NCI-H2107 treated with DMSO at 0.1 percent for 48 hours (cell line): ENCODE data around the gene SCNN1G.

Experiments used
- DNase-seq: peaks from one replicate; lab custom pipeline; 2025; ENCODE audit not compliant: unreplicated experiment; lab: John Stamatoyannopoulos, UW

The SCNN1G gene

DNA sequence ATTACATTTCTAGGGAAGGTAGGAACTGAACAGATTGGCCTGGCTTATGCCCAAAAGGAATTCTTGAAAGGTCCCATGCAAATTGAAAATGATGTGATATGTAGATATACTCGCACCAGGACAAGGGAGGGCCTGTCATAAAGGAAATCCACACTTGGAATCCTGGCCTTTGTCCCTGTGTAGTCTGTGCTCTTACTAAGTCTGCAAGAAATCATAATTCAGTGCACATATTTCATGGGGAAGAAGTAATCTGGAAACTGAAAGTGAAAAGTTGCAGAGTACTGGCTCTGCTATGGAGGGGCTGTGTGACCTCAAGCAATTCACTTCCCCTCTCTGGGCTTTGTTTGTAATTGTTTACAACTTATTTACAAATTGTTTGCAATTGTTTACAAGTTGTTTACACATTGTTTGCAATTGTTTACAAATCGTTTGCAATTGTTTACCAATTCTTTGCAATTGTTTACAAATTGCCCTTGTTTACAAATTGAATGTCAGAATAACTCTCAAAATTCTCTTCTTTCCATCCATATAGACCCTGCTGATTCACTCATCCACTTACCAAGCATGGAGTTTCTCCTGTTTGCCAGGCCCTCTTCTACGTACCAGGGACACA, 12.9 kb downstream of the SCNN1G start:
- no peak for DNase-seq

DNA sequence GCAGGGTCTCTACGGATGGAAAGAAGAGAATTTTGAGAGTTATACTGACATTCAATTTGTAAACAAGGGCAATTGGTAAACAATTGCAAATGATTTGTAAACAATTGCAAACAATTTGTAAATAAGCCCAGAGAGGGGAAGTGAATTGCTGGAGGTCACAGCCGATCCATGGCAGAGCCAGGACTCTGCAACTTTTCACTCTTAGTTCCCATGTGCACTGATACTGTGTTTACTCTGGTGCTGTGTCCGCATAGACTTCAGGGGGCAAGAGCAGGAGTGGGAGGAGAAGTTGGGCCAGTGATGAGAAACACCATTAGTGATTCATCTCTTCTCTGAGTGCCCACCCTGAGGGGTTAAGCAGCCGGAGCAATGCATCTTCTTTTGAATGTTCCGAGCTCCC, 14.0 kb downstream of the SCNN1G start:
- DNase-seq = no peak

DNA sequence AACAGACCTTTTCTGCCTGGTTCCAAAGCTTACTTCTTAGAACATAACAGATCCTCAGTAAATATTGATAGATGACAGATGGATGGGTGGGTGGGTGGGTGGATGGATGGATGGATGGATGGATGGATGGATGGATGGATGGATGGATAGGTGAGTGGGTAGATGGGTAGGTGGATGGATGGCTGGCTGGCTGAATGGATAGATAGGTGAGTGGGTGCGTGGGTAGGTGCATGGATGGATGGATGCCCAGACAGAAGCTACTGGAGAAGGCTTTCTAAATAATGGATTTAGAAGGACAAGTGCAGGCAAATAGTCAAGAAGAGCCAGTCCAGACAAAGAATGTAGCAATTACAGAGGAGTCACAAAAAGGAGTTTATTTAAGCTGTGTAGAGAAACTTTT, 19.6 kb downstream of the SCNN1G start:
- DNase-seq = no peak

DNA sequence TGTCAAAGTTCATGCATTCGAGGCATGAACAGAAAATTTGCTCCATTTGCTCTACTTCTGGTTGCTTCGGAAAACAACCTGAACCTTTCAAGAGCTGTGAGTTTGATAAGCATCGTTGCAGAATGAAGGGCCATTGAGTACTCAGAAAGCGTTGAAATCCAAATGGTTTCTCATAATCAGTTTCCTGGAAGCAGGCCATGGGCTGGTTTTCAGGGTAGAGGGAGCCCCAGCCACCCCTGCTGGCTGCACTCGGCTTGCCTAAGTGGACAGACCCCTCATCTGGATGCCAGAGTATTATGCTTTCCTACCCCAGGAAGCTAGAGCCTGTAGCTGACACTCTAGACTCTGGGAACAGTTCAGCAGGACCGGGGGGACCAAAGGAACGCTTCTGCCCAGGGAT, 24.4 kb downstream of the SCNN1G start:
- DNase-seq = peak; percentile 92

DNA sequence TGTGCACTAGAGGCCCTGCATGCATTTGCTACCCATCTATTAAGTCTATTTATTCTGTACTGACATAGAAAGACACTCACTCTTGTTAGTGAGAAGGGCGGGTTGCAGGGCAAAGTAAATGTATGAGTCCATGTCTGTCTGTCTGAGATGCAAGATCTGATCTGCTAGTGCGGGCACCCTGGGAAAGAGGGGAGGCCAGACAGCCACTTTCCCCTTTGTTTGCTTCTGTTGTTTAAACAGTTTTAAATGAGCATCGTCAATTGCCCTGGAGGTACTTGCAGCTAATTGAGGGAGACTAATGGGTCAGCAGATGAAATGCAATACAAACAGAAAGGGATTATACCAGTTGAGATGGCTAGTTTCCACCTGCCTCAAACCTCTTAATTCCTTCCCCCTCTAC, 24.9 kb downstream of the SCNN1G start:
- DNase-seq = peak; percentile 96

DNA sequence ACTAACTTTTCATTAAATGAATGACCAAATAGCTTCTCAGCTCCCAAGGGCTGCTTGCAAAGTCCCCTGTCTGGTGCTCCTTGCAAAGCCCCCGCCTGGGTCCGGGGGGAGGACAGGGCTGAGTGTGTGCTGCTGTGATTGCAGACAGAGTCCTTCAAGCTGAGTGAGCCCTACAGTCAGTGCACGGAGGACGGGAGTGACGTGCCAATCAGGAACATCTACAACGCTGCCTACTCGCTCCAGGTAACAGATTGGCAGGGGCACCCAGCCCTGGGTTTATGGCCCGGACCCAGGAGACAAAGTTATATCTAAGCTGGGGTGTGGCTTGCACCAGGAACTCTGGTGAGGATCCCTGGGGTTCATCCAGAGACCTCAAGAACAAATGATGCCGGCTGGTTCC, 27.1 kb downstream of the SCNN1G start:
- no peak for DNase-seq

DNA sequence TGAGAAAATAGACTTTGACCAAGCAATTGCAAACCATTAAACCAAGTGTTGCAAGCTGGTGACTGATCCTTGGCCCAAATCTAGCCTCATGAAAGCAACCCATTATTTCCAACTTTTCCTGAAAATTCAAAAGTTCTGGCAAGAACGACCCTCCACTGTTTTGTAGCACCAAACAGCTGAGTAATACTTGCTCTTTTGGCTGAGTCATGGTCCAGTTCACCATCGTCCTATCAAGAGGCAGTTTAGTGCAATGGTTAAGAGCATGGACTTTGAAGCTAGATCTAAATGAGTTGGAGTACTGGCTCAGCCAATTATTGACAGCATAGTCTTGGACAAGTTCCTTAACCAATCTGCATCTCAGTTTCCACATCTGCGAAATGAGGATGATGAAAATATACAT, 31.3 kb downstream of the SCNN1G start:
- DNase-seq = no peak

DNA sequence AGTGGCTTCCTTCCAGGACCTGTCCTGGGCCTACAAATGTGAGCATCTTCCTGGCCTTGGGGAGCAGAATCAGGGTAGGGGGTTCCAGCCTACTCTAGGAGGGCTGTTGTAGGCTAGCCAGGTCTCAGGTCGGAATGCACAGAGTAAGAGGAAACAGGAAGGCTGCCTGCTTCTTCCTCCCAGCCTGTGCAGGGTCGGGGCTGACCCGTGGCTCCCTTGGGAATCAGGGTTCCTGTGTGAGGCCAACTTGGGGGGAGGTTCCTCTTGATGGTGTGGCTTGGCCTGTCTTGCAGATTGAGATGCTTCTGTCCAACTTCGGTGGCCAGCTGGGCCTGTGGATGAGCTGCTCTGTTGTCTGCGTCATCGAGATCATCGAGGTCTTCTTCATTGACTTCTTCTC, 32.3 kb downstream of the SCNN1G start:
- DNase-seq = no peak

DNA sequence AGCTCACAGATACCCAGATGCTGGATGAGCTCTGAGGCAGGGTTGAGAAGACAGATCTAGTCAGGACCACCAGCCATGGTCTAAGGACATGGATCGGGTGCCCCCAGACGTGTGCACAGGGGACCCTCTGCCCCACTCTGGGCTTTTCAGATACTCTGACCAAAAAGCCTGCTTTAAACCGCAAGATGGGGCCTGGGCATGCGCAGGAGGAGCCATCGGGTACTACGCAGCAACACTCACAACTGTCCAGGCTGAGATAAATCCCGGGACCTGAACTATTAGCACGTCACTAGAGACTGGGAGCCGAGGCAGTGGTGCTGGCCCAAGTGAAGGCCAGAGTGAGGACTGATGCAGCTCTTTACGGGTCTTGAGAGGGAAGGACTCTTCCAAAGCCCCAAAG, 32.9 kb downstream of the SCNN1G start:
- DNase-seq = no peak

DNA sequence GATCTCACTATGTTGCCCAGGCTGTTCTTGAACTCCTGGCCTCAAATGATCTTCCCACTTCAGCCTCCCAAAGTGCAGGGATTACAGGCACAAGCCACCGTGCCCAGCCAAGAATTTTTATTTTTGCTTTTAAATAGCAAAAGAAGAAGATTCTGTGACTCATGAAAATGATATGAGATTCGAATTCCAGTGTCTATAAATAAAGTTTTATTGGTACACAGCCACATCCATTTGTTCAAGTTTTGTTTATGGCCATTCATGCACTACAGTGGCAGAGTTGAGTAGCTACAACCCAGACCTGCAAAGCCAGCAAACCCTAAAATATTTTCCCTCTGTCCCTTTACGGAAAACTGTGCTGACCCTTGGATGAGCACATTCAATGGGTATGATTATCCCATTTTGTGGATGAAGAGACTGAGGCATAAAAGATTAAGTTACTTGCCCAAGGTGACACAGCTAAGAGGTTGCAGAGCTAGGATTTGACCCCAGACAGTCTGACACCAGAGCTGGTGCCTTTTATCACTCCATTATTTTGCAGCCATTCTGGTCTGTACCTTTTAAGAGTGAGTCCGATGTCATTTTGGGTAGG, 34.2 kb downstream of the SCNN1G start:
- DNase-seq = no peak

DNA sequence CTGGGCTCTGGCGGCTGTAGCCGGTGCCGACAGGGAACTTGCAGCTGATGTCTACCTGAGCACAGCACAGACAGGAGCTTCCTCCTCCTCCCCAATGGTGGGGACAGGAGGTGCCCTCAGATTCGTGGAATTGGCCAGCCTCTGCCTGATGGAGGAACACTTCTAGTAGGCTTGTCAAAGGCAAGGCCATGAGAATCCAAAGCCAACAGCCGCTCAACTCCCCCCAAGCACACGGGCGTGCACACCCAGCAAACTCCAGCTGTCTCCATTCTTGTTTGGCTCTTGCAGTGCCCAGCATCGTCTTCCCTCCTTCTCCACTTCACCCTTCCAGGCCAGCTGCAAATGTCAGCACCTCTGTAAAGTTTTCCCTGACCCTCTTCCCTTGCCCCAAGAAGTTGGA, 35.1 kb downstream of the SCNN1G start:
- no peak for DNase-seq

DNA sequence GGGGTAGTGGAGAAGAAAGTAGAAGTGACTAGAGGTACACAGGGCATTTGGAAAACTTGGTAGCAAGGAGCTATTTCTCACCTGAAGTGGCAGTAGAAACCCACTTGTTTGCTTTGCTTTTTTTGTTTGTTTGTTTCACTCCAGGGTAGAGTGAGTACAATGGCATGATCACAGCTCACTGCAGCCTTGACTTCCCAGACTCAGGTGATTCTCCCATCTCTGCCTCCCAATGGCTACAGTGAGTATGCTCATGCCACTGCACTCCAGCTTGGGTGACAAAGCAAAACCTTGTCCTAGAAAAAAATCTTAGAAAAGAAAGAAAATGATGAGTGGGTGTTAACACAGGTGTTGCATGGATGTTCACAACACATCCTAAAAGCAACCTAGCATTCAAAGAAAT, 40.4 kb downstream of the SCNN1G start:
- DNase-seq = no peak

DNA sequence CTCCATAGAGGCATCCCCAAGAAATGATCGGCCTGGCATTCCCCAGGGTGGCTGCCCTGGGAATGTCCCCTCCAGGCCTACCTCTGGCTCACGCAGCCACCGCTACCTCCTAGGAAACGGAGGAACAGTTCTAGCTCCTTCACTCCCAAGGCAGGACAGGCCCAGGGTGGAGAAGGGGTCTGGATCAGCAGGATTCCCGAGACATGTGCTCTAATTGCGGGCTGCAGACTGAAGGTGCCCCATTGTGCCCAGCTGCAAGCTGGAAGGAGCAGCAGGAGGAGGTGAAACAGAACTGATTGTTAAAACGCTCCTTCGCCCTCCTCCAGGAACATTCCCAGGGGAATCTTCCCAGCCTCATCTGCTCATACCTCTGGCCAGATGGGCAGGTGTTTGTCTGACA, 40.8 kb downstream of the SCNN1G start:
- no peak for DNase-seq

DNA sequence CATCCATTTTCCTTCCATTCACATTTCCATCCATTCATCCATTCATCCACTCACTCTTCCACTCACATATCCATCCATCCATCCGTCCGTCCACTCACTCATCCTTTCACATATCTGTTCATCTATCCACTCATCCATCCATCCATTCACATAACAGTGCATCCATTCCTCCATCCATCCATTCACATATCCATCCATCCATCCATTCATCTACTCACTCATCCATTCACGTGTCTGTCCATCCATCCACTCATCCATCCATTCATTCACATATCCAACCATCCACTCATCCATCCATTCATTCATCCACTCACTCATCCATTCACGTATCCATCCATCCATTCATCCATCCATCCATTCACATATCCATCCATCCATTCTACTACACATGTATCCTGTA, 42.6 kb downstream of the SCNN1G start:
- DNase-seq = no peak

DNA sequence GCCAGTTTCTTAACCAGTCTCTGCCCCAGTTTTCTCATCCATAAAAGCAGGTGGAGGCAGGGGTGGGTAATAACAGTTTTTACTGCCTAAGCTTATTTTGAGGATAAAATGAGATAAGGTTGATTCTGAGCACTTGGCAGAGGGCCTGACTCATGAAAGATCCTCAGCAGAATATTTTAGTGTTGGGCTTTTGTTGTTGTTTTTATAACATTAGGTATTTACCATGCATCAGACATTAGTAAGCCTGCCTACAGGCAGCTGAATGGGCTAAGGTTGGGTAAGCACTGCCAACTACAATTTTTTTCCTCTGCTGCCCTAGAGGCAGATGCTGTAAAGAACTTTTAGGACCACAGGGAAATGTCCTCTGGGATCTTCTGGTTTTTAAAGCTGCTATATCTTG, 43.1 kb downstream of the SCNN1G start:
- DNase-seq = no peak

DNA sequence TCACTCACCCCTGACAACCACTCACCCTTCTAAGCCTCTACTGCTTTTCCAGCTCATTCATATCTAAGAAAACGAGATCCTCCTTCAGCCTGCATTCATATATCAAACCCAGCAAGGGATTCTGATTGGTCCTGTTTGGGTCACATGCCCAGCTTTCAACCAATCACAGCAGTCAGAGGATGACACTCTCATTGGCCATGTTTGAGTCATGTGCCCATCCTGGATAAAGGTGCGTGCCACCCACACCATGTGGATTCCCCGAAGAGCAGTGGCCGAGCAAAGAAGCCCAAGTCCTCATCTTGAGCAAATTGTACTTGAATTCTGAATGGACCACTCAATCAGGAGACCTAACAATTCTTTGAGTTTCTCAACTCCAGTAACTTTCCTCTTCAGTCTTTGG, 45.0 kb downstream of the SCNN1G start:
- DNase-seq = no peak

DNA sequence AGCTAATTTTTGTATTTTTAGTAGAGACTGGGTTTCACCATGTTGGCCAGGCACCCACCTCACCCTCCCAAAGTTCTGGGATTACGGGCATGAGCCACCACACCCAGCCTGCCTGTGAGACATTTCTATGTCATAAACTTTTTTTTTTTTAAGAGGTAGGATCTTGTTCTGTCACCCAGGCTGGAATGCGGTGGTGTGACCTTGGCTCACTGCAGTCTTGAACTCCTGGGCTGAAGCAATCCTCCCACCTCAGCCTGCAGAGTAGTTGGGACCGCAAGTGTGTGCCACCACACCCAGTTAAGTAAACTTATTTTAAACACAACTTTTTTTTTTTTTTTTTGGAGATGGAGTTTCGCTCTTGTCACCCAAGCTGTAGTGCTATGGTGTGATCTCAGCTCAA, 47.2 kb downstream of the SCNN1G start:
- no peak for DNase-seq

DNA sequence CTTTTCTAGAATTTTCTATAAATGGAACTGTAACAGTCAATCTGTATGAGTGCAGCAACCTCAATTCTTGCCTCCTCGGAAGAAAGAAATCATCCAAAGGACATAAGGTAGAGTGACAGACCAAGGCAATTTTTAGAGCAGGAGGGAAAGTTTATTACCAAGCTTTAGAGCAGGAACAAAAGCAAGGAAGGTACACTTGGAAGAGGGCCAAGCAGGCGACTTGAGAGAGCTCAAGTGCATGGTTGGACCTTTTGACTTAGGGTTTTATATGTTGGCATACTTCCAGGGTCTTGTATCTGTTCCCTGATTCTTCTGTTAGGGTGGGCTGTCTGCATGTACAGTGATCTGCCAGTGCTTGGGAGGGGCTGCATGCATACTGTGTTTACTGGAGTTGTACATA, 50.3 kb downstream of the SCNN1G start:
- DNase-seq = peak; percentile 24

DNA sequence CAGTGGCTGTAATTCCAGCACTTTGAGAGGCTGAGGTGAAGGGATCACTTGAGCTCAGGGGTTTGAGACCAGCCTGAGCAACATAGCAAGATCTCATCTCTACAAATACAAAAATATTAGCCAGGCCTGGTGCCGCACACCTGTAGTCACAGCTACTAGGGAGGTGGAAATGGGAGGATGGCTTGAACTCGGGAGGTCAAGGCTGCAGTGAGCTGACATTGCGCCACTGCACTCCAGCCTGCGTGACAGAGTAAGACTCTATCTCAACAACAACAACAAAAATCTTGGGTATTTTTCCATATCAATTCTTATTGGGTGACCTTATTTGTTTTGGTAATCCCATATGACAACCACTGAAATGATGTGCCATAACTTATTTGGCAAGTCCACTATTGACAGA, 52.6 kb downstream of the SCNN1G start:
- no peak for DNase-seq

DNA sequence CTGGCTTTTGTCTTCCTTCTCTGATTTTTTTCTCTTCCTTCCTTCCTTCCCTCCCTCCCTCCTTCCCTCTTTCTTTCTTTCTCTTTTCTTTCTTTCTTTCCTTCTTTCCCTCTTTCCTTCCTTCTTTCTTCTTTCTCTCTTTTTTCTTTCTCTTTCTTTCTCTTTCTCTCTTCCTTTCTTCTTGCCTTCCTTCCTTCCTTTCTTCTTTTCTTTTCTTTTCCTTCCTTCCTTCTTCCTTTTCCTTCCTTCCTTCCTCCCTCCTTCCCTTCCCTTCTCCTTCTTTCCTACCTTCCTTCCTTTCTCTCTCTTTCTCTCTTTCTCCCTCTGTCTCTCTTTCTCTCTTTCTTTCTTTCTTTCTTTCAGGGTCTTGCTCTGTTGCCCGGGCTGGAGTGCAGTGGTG, 54.4 kb downstream of the SCNN1G start:
- no peak for DNase-seq

DNA sequence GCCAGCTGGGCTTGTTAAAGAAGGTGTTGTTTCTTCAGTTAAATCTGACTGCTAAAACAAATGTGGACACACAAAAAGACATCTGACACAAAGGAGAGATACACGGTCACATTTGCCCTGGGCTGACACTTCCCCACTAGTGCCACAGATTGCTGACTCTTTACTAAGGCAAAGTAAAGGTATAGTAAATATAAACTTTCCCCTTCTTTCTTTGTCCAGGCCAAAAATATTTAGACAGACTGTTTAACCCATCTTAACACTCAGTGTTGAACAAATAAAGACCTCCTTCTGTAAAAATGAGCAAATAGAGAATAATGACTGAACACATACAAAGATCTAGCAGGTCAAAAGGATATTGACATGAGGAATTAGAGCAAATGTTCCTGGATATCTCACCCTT, 58.4 kb downstream of the SCNN1G start:
- no peak for DNase-seq

DNA sequence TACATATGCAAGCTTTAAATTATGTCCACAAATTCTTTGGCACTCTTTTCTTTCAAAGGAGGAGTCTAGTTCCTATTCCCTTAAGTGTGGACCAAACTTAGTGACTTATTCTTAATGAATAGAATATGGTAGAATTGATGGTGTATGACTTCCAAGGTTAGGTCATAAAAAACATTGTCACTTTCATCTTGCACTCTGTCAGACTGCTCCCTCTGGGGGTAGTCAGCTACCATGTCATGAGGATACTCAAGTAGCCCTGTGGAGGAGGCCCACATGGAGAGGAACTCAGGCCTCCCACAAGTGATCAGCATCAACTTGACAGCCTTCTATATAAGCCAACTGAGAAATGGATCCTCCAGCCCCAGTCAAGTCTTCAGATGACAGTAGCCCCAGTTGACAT, 61.6 kb downstream of the SCNN1G start:
- no peak for DNase-seq

DNA sequence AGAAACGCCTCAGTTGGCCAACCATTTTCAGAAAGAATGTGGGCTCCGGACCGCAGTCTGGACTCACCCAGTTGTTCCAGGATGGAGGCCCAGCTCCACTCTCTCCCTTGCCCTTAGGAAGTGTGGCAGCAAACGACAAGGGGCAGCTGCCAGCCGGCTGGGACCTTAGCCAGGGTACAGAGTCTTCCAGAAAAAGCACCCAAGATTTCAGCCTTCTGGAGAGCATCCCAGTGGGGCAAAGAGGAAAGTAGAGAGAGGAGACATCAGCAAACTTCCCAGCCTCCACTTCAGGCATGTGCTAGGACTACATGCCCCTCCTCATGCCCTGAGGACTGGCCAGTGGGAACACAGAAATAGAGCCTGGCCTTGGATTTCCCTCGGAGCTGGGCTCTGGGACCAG, 62.7 kb downstream of the SCNN1G start:
- DNase-seq = no peak
